HepG2 (cell line): ENCODE results near the gene USP32. TPM values are rescaled to one million over a fixed set of nuclear protein-coding genes. Genes with fewer than 3 reads are reported as not detected.

Experiments
- CCAR2 ChIP-seq: fragments of 200-400 bp; formaldehyde crosslinking; optimal IDR thresholded peaks from 2 replicates; pipeline ENCODE3; 2018; ENCODE audit warnings: low read depth, mild to moderate bottlenecking, low read length, moderate library complexity
- FOXC1 ChIP-seq: sonication (generic); formaldehyde crosslinking; IDR thresholded peaks from 2 replicates; pipeline ENCODE4 v1.8.0; 2022; ENCODE audit warnings: mild to moderate bottlenecking, missing genetic modification reagents, borderline replicate concordance
- FOXJ3 ChIP-seq: sonication (generic); formaldehyde crosslinking; IDR thresholded peaks from 2 replicates; pipeline ENCODE4 v1.4.0; 2020; ENCODE audit warnings: missing genetic modification reagents, mild to moderate bottlenecking, borderline replicate concordance
- HNRNPH1 ChIP-seq: fragments of 200-400 bp; formaldehyde crosslinking; optimal IDR thresholded peaks from 2 replicates; pipeline ENCODE3; 2017; ENCODE audit warnings: mild to moderate bottlenecking, low read depth, low read length
- HNRNPUL1 ChIP-seq: fragments of 200-400 bp; formaldehyde crosslinking; IDR thresholded peaks from 2 replicates; pipeline ENCODE4 v1.6.1; 2017; ENCODE audit warnings: low read depth, mild to moderate bottlenecking, low read length, moderate library complexity
- KDM5B ChIP-seq: sonication (generic); formaldehyde crosslinking; IDR thresholded peaks from 2 replicates; pipeline ENCODE4 v1.4.0; 2020; ENCODE audit warnings: missing genetic modification reagents, mild to moderate bottlenecking, borderline replicate concordance
- KDM6A ChIP-seq: IDR thresholded peaks from 2 replicates; pipeline ENCODE4 v1.6.1; 2016; ENCODE audit warnings: low read depth
- MIXL1 ChIP-seq: IDR thresholded peaks from 2 replicates; pipeline ENCODE4 v1.6.1; 2016
- NONO ChIP-seq, 2 experiments: fragments of 450-650 bp in 1 of 2; sonication (generic) in 1 of 2; formaldehyde crosslinking in 1 of 2; IDR thresholded peaks in 1 of 2; conservative IDR thresholded peaks in 1 of 2; 2 replicates each; pipeline versions ENCODE4 v1.6.1 to v1.8.0; 2017 to 2022; ENCODE audit warnings: mild to moderate bottlenecking in 1 of 2, missing genetic modification reagents in 1 of 2, moderate library complexity in 1 of 2
- PRMT3 ChIP-seq: sonication (generic); formaldehyde crosslinking; IDR thresholded peaks from 2 replicates; pipeline ENCODE4 v1.8.1; 2022; ENCODE audit warnings: low read depth, mild to moderate bottlenecking, moderate library complexity, missing genetic modification reagents, borderline replicate concordance
- RAD51 ChIP-seq: fragments of 450-650 bp; IDR thresholded peaks from 2 replicates; pipeline ENCODE4 v1.6.1; 2016; ENCODE audit warnings: borderline replicate concordance
- RELA ChIP-seq: sonication (generic); formaldehyde crosslinking; IDR thresholded peaks from 2 replicates; pipeline ENCODE4 v1.4.0; 2020; ENCODE audit warnings: missing genetic modification reagents
- RFXANK ChIP-seq: IDR thresholded peaks from 2 replicates; pipeline ENCODE4 v1.6.1; 2016
- SIX1 ChIP-seq: sonication (generic); formaldehyde crosslinking; IDR thresholded peaks from 2 replicates; pipeline ENCODE4 v1.4.0; 2020; ENCODE audit warnings: missing genetic modification reagents, borderline replicate concordance
- SRSF1 ChIP-seq: fragments of 200-400 bp; formaldehyde crosslinking; optimal IDR thresholded peaks from 2 replicates; pipeline ENCODE3; 2017; ENCODE audit warnings: mild to moderate bottlenecking, low read depth, low read length, moderate library complexity
- ZC3H4 ChIP-seq: sonication (generic); formaldehyde crosslinking; IDR thresholded peaks from 2 replicates; pipeline ENCODE4 v1.4.0; 2020; ENCODE audit warnings: missing genetic modification reagents, borderline replicate concordance
- ZNF136 ChIP-seq: sonication (generic); formaldehyde crosslinking; IDR thresholded peaks from 2 replicates; pipeline ENCODE4 v1.8.1; 2022; ENCODE audit warnings: low read depth, mild to moderate bottlenecking, moderate library complexity, missing genetic modification reagents
- ZNF329 ChIP-seq: sonication (generic); formaldehyde crosslinking; IDR thresholded peaks from 2 replicates; pipeline ENCODE4 v1.9.0; 2021; ENCODE audit warnings: low read depth, mild to moderate bottlenecking, missing genetic modification reagents
- ZNF484 ChIP-seq: sonication (generic); formaldehyde crosslinking; IDR thresholded peaks from 2 replicates; pipeline ENCODE4 v1.5.1; 2020; ENCODE audit warnings: mild to moderate bottlenecking, low read depth, missing genetic modification reagents, borderline replicate concordance
- ZNF644 ChIP-seq: IDR thresholded peaks from 2 replicates; pipeline ENCODE4 v1.6.1; 2016; ENCODE audit warnings: low read depth
- ZNF776 ChIP-seq: sonication (generic); formaldehyde crosslinking; IDR thresholded peaks from 2 replicates; pipeline ENCODE4 v1.4.0; 2020; ENCODE audit warnings: mild to moderate bottlenecking, missing genetic modification reagents
- polyA plus RNA-seq, 8 experiments: library from polyadenylated mRNA; depleted of rRNA in 3 of 8; stranded (reverse) in 7 of 8; unstranded in 1 of 8; fragments of >200 nt; fragmentation: Illumina TruSeq in 4 of 8; extraction: Trizol in 4 of 8; gene quantifications; 2 replicates each; pipeline versions ENCODE4 v1.2.1 to v1.2.3, GENCODE V29; 2011 to 2016; ENCODE audit warnings: low read depth in 4 of 8, missing spikeins in 1 of 8, mixed read lengths in 1 of 8; ENCODE audit not compliant: insufficient read depth in 1 of 8
- total RNA-seq, 5 experiments: library from RNA; depleted of rRNA; stranded (reverse); fragments of >200 nt; fragmentation: Illumina TruSeq; extraction: Trizol; gene quantifications; 2 replicates each; pipeline ENCODE4 v1.2.3, GENCODE V29; 2016; ENCODE audit warnings: low read depth in 1 of 5
- TF ChIP-seq, protein P1 (sequence below): sonication (generic); formaldehyde crosslinking; IDR thresholded peaks from 2 replicates; pipeline ENCODE4 v1.9.0; 2021; ENCODE audit warnings: missing genetic modification reagents, mild to moderate bottlenecking, borderline replicate concordance
- TF ChIP-seq, protein P2 (sequence below): sonication (generic); formaldehyde crosslinking; IDR thresholded peaks from 2 replicates; pipeline ENCODE4 v1.4.0; 2020; ENCODE audit warnings: missing genetic modification reagents, borderline replicate concordance
- TF ChIP-seq, protein P3 (sequence below): sonication (generic); formaldehyde crosslinking; IDR thresholded peaks from 2 replicates; pipeline ENCODE4 v1.8.0; 2022; ENCODE audit warnings: missing genetic modification reagents, mild to moderate bottlenecking, inconsistent platforms, borderline replicate concordance
- TF ChIP-seq, protein P4 (sequence below): sonication (generic); formaldehyde crosslinking; IDR thresholded peaks from 2 replicates; pipeline ENCODE4 v1.4.0; 2020; ENCODE audit warnings: missing genetic modification reagents; ENCODE audit errors: not compliant biosample characterization

Gene USP32
- total and polyA plus RNA-seq, 2 of the 13 experiments (the other 11 are each of a cell fraction or from before 2014, with no cell fraction given) = 24.9 to 39.9 TPM

DNA sequence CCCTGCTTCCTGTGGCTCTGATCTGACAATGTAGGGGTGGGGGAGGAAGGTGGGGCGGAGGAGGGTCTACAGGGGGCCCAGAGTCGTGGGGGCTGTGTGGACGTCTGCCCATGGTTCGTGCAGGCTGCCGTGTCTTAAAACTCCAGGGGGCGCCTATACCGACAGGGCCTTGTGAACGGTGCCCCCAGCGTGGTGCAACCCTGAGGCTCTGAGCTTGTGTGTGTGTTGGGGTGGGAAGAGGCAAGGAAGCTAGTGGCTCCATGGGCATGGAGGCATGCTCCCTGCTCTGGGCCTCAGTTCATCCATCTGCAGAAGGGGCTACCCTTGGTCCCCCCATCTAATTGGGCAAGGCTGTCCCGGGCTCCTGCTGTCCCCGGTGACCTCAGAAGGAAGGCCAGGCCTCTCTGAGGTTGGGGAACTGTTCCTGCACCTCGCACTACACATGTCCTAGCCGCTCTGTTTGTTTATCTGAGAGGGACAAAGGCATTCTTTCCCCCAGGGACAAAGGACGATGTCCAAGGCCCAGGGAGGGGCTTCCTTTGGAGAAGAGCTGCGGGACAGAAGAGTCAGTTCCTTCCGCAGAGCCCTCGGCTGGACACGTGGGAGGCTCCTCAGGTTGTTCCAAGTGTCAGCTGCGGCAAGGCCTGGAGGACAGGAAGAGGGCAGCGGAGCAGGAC, 228.7 kb downstream of the USP32 start (continued):
- TF ChIP-seq ZNF329 (no peak), ZNF644 (CRISPR knock-in tag) (no peak), RAD51 (no peak), CCAR2 (no peak), PRMT3 (no peak), HNRNPH1 (no peak), ZNF484 (CRISPR knock-in tag) (no peak), MIXL1 (no peak), SRSF1 (peak; percentile 51), ZNF776 (CRISPR knock-in tag) (no peak), KDM6A (CRISPR knock-in tag) (no peak), HNRNPUL1 (no peak), ZNF136 (CRISPR knock-in tag) (no peak), NONO (IDR thresholded peaks at IDR 0.05) (no peak), NONO (CRISPR knock-in tag; conservative IDR thresholded peaks at IDR 0.05) (no peak), KDM5B (CRISPR knock-in tag) (no peak), ZC3H4 (CRISPR knock-in tag) (no peak), RELA (CRISPR knock-in tag) (no peak), FOXC1 (CRISPR knock-in tag) (no peak), FOXJ3 (CRISPR knock-in tag) (no peak), SIX1 (CRISPR knock-in tag) (no peak), RFXANK (CRISPR knock-in tag) (no peak)
- TF ChIP-seq, protein P1, sequence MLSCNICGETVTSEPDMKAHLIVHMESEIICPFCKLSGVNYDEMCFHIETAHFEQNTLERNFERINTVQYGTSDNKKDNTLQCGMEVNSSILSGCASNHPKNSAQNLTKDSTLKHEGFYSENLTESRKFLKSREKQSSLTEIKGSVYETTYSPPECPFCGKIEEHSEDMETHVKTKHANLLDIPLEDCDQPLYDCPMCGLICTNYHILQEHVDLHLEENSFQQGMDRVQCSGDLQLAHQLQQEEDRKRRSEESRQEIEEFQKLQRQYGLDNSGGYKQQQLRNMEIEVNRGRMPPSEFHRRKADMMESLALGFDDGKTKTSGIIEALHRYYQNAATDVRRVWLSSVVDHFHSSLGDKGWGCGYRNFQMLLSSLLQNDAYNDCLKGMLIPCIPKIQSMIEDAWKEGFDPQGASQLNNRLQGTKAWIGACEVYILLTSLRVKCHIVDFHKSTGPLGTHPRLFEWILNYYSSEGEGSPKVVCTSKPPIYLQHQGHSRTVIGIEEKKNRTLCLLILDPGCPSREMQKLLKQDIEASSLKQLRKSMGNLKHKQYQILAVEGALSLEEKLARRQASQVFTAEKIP (CRISPR knock-in tag) = no peak
- TF ChIP-seq, protein P2, sequence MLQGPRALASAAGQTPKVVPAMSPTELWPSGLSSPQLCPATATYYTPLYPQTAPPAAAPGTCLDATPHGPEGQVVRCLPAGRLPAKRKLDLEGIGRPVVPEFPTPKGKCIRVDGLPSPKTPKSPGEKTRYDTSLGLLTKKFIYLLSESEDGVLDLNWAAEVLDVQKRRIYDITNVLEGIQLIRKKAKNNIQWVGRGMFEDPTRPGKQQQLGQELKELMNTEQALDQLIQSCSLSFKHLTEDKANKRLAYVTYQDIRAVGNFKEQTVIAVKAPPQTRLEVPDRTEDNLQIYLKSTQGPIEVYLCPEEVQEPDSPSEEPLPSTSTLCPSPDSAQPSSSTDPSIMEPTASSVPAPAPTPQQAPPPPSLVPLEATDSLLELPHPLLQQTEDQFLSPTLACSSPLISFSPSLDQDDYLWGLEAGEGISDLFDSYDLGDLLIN = no peak
- TF ChIP-seq, protein P3, sequence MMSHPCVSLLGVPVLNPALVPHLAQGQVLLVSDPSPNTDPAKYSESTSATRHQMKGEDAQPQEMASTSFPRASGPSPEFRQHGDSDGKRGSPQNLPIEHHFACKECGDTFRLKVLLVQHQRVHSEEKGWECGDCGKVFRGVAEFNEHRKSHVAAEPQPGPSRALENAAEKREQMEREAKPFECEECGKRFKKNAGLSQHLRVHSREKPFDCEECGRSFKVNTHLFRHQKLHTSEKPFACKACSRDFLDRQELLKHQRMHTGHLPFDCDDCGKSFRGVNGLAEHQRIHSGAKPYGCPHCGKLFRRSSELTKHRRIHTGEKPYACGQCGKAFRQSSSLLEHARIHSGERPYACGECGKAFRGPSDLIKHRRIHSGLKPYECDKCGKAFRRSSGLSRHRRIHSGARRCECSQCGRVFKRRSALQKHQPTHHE (CRISPR knock-in tag) = no peak
- TF ChIP-seq, protein P4, sequence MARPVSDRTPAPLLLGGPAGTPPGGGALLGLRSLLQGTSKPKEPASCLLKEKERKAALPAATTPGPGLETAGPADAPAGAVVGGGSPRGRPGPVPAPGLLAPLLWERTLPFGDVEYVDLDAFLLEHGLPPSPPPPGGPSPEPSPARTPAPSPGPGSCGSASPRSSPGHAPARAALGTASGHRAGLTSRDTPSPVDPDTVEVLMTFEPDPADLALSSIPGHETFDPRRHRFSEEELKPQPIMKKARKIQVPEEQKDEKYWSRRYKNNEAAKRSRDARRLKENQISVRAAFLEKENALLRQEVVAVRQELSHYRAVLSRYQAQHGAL (CRISPR knock-in tag) = no peak
